ENCODE measurements around the gene RAP2B.
"Not testable (repeated sequence)": the region's sequence is repeated elsewhere in the genome, so short reads cannot be mapped to it uniquely, and the experiment has no call there.

The RAP2B gene

DNA sequence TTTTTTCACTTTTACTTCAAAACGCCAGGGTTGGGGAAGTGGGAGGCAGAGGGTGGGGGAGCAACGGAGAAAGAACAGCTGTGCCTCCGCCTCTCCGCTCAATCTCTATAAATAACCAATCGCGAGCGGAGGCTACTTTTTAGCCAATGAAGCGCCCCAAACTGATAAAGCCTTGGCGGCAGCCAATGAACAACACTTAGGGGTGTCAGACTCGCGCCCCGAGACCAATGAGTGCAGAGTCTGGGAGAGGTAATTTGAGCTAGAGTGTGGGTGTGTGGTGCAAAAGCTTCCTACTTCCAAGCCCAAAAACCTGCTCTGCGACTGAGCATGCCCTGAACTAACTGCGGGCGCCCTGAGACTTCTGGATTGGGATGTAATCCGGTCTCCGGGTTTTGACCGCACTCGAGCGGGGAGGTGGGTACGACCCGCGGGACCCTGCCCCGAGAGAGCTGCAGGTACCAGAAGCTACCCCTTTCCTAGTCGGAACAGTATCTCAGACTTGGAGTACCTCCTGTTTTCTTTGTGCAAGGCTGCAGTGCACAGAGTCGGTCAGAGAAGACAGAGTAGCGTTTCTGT, 800 bp upstream of the RAP2B start:
- peak; percentile 100 for DNase-seq

DNA sequence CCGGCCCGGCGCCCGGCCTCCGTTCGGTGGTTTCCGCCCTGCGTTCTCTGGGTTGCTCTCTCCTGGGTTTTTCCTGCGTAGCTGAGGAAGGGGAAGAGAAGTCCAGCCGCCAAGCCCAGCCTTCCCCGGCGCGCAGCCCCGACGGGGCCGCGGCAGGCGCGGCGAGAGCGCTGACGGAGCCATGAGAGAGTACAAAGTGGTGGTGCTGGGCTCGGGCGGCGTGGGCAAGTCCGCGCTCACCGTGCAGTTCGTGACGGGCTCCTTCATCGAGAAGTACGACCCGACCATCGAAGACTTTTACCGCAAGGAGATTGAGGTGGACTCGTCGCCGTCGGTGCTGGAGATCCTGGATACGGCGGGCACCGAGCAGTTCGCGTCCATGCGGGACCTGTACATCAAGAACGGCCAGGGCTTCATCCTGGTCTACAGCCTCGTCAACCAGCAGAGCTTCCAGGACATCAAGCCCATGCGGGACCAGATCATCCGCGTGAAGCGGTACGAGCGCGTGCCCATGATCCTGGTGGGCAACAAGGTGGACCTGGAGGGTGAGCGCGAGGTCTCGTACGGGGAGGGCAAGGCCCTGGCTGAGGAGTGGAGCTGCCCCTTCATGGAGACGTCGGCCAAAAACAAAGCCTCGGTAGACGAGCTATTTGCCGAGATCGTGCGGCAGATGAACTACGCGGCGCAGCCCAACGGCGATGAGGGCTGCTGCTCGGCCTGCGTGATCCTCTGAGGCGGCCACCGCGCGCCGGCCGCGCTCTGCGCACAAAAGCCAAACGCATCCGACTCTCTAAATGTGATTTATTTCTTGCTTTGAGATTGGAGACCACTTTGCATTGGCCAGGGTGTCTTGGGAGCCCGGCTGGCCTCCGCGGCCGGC, 727 bp downstream of the RAP2B start:
- peak; percentile 63 for DNase-seq

DNA sequence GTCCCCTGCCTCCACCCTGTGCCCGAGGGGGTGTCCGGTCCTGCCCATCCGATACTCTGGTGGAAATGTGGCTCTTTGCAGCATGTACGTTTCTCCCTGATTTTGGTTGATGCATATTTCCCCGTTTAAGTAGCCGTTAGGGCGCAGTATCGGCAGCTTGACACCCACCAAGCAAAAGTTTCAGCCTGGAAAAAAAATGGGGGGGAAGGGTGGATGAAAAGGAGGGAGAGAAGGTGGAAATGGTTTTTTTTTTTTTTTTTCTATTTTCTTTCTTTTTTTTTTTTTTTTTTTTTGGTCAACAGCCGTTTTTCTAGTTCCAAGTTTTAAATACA, 1.3 kb downstream of the RAP2B start:
- peak; percentile 51 for DNase-seq

DNA sequence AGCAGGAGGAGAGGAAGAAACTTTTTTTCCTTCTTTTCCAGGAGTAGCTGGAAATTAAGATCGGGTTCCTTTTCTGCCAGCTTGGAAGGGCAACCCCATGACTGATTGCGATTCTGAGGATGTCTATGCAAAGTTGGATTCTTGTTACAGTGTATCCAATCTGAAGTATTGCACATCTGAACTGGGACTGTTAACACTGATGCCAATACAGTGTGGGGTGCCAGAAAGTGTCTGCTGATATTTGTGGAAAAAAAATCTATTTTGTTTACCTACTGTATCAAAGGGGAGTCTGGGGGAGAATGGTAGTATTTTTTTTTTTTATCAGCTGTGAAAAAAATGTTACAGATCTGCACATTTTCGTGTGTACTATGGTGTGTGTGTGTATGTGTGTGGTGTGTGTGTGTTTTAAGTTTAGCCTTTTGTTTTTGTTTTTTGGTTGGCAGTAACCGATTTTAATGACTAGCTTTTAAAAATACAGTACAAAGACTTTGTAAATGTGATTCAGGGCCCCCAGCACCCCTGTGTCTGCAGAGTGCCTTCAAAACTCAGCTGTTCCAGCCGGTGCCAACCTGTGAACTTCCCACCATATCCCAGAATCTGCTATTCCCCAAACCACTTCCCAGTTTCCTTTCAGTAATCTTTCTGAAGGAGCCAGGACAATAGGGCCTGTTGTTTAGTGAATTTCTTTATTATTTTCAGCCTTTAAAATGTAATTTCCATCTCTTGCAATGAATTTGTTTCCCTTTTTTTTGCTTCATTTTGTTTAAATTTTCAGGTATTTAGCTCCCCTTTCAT, 1.9 kb downstream of the RAP2B start:
- peak; percentile 47 for DNase-seq

DNA sequence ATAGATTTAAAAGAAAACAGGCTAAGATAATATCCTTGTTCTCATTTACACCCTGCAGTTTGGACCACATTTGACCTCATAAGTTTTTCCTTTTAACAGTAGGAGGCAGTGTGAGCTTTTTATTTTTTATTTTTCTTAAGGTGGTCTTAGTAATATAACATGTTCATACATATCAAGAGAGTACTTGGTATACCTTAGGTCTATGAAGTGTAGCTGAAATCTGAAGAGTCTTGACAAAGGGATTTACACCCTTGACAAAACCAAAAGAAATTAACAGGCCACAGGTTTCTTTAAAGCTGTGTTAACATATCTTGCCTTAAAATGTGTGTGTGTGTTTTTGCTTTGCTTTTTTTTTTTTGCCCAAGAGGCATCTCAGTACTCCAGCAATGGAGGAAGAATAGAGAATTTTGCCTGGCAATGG, 3.2 kb downstream of the RAP2B start:
- peak; percentile 74 for DNase-seq

DNA sequence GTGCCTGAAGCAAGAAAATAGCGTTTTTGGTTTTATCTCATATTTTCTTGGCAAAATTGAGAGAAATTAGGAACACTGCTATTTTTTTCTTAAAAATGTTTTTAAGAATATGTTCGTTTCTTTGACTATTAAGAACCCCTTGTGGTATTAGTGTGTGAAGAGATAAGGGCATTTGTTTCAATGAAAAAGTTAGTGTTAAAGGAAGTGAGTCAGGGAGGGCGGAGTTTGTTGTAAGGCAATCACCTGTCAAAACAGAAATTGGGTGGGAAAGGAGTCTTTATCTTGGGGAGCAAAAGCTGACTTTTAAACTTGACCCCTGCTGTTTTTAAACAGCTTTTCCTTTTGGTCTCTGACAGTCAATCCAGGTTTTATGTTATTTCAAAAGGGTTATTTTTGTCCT, 4.2 kb downstream of the RAP2B start:
- DNase-seq: peak; percentile 97

DNA sequence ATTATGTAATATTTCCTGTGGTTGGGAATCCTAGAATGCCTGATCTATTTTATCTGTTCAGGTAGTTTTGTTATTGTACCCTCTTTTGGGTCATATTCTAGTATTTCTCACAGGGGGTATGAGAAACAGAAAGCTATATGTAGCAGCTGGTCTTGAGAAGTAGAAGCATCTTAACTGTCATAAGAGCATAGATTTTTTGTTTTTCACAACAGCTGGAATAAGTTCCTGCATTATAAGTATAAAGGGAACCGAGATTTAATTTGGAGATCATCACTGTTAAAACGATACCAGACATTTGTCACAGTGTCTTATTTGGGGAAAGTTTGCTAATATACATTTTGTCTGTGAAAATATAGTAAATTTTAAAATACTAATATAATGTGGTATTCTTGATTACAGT, 4.8 kb downstream of the RAP2B start:
- no peak for DNase-seq

DNA sequence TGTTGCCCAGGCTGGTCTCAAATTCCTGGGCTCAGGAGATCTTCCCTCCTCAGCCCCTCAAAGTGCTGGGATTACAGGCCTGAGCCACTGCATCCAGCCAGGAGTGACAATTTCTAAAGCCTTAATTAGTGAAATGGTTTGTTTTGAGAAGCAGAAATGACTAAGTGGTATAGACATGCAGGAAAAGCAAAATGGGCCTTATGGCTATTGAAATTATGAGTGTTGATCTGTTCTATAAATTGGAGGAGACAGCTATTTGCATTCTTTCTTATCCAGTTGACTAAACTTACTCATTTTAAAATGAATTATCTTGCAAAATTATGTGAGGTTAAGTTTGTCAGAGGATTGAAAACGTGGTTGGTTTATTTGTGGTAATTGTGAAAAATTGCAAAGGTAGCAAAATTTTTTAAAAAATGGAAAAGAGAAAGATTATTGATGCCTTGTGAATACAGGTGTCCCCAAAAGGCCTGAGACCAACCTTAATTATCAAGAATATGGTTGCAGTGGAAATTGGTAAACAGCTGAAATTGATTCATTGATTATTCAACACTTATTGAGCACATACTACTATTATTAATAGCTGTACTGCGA, 7.9 kb downstream of the RAP2B start:
- DNase-seq: no peak

DNA sequence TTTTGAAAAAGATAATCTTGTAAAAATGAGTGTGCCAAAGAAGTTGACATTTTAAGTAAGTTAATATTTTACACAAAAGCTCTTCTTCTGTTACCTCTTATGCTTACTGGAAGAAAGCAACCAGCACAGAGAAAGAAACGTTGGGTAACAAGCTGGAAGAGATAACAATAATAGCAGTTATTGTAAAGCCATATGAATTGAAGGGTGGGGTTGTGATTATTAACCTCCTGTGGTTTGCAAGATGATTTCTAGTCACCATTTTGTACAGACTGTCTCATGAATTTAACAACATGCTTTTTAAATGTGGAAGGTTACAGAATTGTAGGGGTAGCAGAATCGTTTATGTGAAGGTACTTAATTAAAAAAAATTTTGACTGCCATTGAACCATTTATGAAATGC, 9.2 kb downstream of the RAP2B start:
- peak; percentile 91 for DNase-seq

DNA sequence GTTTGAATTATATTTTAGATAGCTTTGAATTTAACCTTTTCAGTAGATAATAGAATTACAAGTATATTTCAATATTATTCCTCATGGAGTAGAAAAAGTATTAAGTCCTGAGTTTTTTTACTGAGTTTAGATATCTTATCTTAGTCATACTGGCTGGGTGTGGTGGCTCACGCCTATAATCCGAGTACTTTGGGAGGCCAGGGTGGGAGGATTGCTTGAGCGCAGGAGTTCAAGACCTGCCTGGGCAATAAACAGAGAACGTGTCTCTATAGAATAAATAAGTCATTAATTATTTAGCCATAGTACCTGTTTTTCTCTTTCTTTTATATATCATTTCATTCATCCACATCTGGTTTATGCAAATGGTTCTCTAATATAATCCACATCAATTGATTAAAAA, 9.9 kb downstream of the RAP2B start:
- peak; percentile 64 for DNase-seq

DNA sequence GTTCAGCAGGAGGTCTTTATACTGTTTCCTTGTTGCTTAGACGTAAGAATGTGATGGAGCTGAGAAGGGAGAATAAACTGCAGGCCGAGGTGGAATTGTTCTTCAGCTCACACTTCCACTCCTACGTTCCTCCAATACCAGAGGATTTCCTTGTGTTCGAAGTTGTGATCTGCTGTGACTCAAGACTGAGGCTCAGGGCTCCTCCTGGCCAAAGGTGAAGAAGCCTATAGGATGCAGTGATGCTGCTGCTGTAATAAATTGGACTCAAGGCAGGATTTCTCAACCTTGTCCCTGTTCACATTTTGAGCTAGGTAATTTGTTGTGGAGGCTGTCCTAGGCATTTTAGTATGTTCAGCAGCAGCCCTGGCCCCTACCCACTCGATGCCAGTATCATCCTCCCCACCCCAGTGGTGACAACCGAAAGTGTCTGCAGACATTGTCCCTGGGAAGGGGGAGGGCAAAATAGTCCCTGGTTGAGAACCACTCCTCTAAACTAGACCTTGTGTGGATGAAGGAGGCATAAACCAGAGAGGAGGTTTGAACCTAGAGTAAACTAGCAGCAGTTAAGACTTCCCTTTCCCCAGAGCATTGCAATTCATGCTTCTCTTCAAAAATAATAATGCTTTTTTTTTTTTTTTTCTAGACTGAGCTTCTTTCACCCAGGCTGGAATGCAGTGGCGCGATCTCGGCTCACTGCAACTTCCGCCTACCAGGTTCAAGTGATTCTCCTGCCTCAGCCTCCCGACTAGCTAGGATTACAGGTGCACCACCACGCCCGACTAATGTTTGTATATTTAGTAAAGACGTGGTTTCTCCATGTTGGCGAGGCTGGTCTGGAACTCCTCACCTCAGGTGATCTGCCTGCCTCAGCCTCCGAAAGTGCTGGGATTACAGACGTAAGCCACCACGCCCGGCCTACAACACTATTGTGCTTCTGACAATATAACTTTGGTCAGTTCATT, 11.1 kb downstream of the RAP2B start:
- DNase-seq: no peak

DNA sequence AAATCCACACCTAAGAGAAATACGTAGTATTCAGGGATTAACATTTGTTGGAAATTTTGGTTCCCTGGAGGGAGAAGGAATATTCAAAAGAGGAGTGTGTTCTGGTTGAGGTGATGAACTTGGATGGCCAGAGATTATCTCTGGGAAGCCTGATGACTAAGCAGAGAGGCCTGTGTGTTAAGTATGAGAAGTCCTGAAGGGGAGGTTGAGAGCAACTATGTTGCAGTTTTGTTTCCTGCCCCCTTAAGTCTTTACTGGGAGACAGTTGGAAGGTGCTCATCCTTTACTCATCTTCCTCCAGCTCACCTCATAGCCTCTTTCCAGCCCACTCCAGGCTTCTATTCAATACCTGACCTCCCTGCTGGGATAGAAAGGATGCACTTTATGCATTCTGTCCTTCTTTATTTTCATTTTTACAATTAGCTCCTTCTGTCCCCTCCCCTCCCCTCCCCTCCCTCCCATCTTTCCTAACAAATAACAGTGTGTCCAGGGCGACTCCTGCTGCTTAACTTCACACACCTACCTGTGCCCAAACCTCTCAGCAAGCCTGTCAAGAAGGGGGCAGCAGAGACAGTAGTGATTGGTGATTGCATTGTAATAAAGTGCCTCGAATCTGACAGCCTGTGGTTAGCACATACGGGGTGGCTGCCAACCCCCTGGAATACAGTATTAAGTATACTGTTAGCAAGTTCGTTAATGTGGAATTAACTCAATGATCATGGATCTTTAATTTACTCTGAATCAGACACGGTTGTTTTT, 11.9 kb downstream of the RAP2B start:
- DNase-seq: peak; percentile 41

DNA sequence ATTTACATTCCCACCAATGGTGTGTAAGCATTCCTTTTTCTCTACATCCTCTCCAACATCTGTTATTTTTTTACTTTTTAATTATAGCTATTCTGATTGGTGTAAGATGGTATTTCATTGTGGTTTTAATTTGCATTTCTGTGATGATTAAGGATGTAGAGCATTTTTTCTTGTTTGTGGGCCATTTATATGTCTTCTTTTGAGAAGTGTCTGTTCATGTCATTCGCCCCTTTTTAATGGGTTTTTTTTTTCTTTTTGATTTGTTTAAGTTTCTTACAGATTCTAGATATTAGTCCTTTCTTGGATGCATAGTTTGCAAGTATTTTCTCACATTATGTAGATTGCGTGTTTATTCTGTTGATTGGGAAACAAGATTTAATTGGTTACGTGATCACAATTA, 14.2 kb downstream of the RAP2B start:
- no peak for DNase-seq

DNA sequence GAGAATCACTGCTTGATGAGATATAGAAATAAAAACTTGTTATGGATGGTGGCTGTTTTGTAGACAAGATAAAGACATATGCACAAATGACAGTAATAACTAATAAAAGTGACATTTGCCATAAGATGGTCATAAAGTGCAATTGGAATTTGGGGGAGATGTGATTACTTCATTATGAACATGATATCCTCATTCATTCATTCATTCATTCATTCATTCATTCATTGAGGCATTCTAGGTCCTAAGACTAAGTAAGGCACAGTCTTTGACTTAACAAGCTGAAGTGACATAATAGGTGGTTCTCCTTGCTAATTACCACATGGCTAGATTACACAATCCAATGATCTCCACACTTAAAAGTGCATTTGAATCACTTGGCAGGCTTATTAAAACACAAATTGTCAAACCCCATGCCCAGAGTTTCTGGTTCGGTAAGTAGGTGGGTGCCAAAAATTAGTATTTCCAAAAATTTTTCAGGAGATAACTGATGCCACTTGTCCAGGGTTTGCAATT, 18.9 kb downstream of the RAP2B start:
- DNase-seq: no peak

DNA sequence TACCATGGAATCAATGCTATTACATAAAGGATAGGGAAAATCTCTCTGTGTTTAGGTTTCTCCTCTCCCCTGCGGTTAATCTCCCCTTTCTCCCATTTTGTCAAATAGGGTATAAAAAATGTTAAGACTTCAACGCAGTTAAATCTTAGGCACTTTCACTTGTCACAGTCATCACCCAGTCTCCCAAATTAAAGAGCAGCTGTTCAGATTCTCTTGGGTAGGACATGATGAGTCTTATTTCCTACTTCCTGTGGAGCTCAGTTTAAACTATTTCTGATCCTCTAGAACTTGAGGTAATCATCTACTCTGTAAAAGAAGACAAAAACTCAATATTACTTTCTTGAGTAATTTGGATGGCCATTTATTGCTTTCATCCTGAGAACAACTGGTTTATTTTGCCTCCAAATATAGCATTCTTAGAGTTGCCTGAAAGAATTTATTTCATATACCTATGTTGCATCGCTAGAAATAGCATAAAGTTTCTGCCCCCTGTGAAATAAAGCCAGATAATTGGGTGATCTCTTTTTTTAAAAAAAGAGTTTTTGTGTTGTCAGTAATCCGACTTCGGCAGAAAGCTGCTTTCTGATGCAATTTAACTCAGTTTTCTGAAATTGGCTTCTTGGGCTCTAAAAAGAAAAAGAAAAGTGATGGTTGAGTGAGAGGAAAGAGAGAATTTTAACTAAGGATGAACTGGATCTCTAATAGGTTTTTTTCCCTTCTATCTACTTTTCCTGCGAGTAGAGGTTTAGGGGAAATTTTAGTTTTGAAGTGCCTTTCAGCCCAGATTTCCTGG, 20.7 kb downstream of the RAP2B start:
- no peak for DNase-seq

DNA sequence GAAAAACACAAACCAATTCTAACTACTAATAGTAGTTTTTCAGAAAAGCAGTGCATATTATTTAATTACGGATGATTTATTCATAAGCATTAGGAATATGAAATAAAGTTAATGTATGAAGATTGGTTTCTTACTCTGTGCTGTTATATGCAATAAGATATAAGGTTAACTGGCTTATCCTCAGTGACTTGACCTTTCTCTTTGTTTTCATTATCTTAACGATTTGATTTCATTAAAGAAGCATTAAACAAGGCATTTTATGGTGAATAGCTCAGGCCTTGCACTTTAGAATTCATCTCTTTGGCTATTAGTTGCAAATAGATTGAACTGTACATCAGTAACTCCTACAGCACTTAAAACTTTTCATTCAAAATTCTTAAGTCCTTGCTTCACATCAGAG, 28.9 kb downstream of the RAP2B start:
- DNase-seq: no peak

DNA sequence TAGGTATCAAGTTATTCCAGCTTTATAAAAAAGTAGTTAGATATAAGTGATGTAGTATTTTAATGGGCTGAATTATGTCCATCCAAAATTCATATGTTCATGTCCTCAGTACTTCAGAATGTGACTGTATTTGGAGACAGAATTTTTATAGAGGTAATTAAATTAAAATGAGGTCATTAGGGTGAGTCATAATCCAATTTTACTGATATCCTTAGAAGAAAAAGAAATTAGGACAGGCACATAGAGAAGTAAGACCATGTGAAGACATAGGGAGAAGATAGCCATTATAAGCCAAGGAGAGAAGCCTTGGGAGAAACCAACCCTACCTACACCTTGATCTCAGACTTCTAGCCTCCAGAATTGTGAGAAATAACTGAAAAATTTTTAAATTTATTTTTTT, 30.3 kb downstream of the RAP2B start:
- DNase-seq: no peak

DNA sequence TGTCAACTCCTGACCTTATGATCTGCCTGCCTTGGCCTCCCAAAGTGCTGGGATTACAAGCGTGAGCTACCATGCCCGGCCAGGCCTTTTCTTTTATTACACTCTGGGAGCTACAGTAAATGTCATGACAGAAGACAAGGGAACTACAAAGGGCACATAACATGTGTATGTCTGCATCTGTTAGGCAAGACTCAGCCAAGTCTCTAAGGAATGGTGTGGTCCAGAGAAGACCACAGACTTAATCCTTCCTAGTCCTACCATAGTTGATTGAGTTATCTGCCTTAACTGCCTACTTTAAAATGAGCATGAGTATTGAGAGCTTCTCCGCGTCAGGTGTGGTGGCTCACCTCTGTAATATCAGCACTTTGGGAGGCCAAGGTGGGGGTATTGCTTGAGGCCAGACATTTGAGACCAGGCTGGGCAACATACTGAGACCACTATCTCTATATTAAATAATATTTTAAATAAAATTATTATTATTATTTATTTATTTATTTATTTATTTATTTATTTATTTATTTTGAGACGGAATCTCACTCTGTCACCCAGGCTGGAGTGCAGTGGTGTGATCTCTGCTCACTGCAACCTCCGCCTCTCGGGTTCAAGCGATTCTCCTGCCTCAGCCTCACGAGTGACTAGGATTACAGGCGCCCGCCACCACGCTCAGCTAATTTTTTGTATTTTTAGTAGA, 31.9 kb downstream of the RAP2B start:
- not testable (repeated sequence) for DNase-seq

DNA sequence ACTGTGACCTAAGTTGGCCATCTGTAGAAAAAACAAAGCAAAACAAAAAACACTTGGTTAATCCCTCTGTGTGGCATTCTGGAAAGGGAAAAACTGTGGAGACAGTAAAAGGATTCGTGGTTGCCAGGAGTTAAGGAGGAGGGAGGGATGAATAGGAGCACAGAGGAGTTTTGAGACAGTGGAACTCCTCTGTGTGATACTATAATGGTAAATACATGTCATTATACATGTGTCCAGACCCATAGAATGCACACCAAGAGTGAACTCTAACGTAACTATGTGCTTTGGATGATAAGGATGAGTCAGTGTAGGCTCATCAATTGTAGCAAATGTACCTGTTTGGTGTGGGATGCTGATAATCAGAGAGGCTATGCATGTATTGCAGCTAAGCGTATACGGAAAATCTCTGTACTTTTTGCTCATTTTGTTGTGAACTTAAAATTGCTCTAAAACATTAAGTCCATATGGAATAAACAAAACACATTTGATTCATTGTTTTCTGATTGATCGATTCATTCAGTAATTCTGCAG, 33.4 kb downstream of the RAP2B start:
- DNase-seq: no peak

DNA sequence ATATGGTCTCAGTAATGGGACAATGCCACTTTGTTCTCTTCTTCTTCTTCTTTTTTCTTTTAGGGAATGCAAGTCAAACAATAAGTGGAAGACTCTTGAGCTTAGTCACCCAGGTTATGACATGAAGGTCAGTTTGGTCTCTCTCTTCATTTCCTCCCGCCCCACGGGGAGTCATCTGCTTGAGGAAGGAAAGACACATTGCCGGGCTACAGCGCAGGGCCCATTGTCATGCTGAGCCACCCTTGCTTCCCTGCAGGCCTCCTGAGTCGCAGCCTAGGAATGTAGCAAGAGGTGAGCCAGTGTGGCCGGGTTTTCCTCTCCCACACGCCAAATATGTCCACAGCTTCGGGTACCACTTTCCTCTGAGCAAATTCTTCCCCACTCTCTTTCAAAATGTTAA, 47.6 kb downstream of the RAP2B start:
- no peak for DNase-seq

Data from hematopoietic multipotent progenitor cell treated with erythropoietin and hydrocortisone succinate and interleukin-3 and kit ligand, for 6 days (in vitro differentiated cells).